ENCODE data around the gene TMEM82. TPM values are rescaled to one million over a fixed set of nuclear protein-coding genes. Genes with fewer than 3 reads are reported as not detected.

TMEM82 gene
- polyA plus RNA-seq, 6 donors from 2014 or later, result not detected

GRCh38 chr1:15740924-15741850, 1.1 kb upstream of the TMEM82 start:
- ATAC-seq (ENCODE audit: low read depth in 2 of 2) (peak; percentile 83 to 93), DNase-seq (peak; percentile 61)
- Mint-ChIP-seq H3K27ac (peak overlapping the region in 2 of 6 donors; percentile 38 to 70), H3K36me3 (no peaks in the 10 kb centered on the region), H3K4me1 (peaks cover 5 to 8% (median 6%) of the 10 kb centered on the region in 3 donors), H3K27me3 (no peaks in the 10 kb centered on the region), H3K4me3 (peak overlapping the region in 1 of 8 donors; percentile 77), H3K9me3 (no peaks in the 10 kb centered on the region)

GRCh38 chr1:15744122-15744679, 1.9 kb downstream of the TMEM82 start:
- no peaks in the 10 kb centered on the region for H3K9me3 Mint-ChIP-seq
- DNase-seq (no peak), ATAC-seq (ENCODE audit: low read depth in 2 of 2) (no peak)
- peaks cover 0 to 5% (median 0%) of the 10 kb centered on the region in 3 donors for H3K27me3 Mint-ChIP-seq
- H3K4me3 Mint-ChIP-seq, result no peak overlapping the region
- peaks cover 5 to 8% (median 6%) of the 10 kb centered on the region in 3 donors for H3K4me1 Mint-ChIP-seq
- no peak overlapping the region for H3K27ac Mint-ChIP-seq
- H3K36me3 Mint-ChIP-seq, result no peaks in the 10 kb centered on the region

GRCh38 chr1:15747378-15747777, 5.1 kb downstream of the TMEM82 start:
- ATAC-seq (ENCODE audit: low read depth in 2 of 2) (no peak), DNase-seq (no peak)
- Mint-ChIP-seq H3K27me3 (peaks cover 0 to 24% (median 15%) of the 10 kb centered on the region in 3 donors), H3K36me3 (no peaks in the 10 kb centered on the region), H3K9me3 (no peaks in the 10 kb centered on the region), H3K4me1 (peaks cover 0 to 3% (median 0%) of the 10 kb centered on the region in 3 donors), H3K27ac (peak overlapping the region in 1 of 6 donors; percentile 70), H3K4me3 (no peak overlapping the region)

GRCh38 chr1:15748264-15748663, 6.0 kb downstream of the TMEM82 start:
- H3K4me1 Mint-ChIP-seq, result peaks cover 0 to 3% (median 0%) of the 10 kb centered on the region in 3 donors
- no peaks in the 10 kb centered on the region for H3K36me3 Mint-ChIP-seq
- peaks cover under 1 to 26% (median 17%) of the 10 kb centered on the region in 3 donors for H3K27me3 Mint-ChIP-seq
- no peaks in the 10 kb centered on the region for H3K9me3 Mint-ChIP-seq
- no peak overlapping the region for H3K27ac Mint-ChIP-seq
- DNase-seq (no peak), ATAC-seq (ENCODE audit: low read depth in 2 of 2) (no peak)
- no peak overlapping the region for H3K4me3 Mint-ChIP-seq

GRCh38 chr1:15748690-15749398, 6.5 kb downstream of the TMEM82 start:
- H3K4me1 Mint-ChIP-seq, result peaks cover 0 to 3% (median 0%) of the 10 kb centered on the region in 3 donors
- no peaks in the 10 kb centered on the region for H3K36me3 Mint-ChIP-seq
- H3K4me3 Mint-ChIP-seq, result no peak overlapping the region
- H3K9me3 Mint-ChIP-seq, result no peaks in the 10 kb centered on the region
- DNase-seq (no peak), ATAC-seq (ENCODE audit: low read depth in 2 of 2) (no peak)
- H3K27ac Mint-ChIP-seq, result no peak overlapping the region
- peaks cover 5 to 32% (median 23%) of the 10 kb centered on the region in 3 donors for H3K27me3 Mint-ChIP-seq

- Mint-ChIP-seq H3K36me3 (no peaks in the 10 kb centered on the region), H3K4me1 (peaks cover 0 to 3% (median 0%) of the 10 kb centered on the region in 3 donors), H3K9me3 (no peaks in the 10 kb centered on the region), H3K27me3 (peaks cover 5 to 32% (median 23%) of the 10 kb centered on the region in 3 donors), H3K27ac (no peak overlapping the region), H3K4me3 (no peak overlapping the region)
- DNase-seq (no peak), ATAC-seq (ENCODE audit: low read depth in 2 of 2) (no peak)
These were observed 7.3 kb downstream of the TMEM82 start for GRCh38 chr1:15749399-15750291.

- H3K4me1 Mint-ChIP-seq, result peaks cover 0 to 4% (median 0%) of the 10 kb centered on the region in 3 donors
- DNase-seq (no peak), ATAC-seq (ENCODE audit: low read depth in 2 of 2) (no peak)
- H3K36me3 Mint-ChIP-seq, result no peaks in the 10 kb centered on the region
- H3K9me3 Mint-ChIP-seq, result peaks cover 0 to 3% (median 0%) of the 10 kb centered on the region in 7 donors
- H3K27me3 Mint-ChIP-seq, result peaks cover 10 to 41% (median 33%) of the 10 kb centered on the region in 3 donors
- H3K4me3 Mint-ChIP-seq, result peak overlapping the region in 1 of 8 donors; percentile 22
- H3K27ac Mint-ChIP-seq, result no peak overlapping the region
These were observed 8.6 kb downstream of the TMEM82 start for GRCh38 chr1:15750924-15751323.

GRCh38 chr1:15751717-15752116, 9.4 kb downstream of the TMEM82 start:
- ATAC-seq (ENCODE audit: low read depth in 2 of 2) (no peak), DNase-seq (no peak)
- no peak overlapping the region for H3K27ac Mint-ChIP-seq
- H3K9me3 Mint-ChIP-seq, result peaks cover 0 to 3% (median 0%) of the 10 kb centered on the region in 7 donors
- H3K36me3 Mint-ChIP-seq, result no peaks in the 10 kb centered on the region
- H3K4me1 Mint-ChIP-seq, result peaks cover 6 to 8% (median 7%) of the 10 kb centered on the region in 3 donors
- peaks cover 18 to 48% (median 41%) of the 10 kb centered on the region in 3 donors for H3K27me3 Mint-ChIP-seq
- no peak overlapping the region for H3K4me3 Mint-ChIP-seq

GRCh38 chr1:15753776-15754175, 11.5 kb downstream of the TMEM82 start:
- DNase-seq, result no peak
- Mint-ChIP-seq H3K9me3 (peaks cover 0 to 3% (median 0%) of the 10 kb centered on the region in 7 donors), H3K27ac (no peak overlapping the region), H3K36me3 (no peaks in the 10 kb centered on the region), H3K27me3 (peaks cover 26 to 61% (median 57%) of the 10 kb centered on the region in 3 donors), H3K4me1 (peaks cover 14 to 22% (median 18%) of the 10 kb centered on the region in 3 donors), H3K4me3 (no peak overlapping the region)
- no peak for ATAC-seq (ENCODE audit: low read depth in 2 of 2)

GRCh38 chr1:15755021-15755645, 12.8 kb downstream of the TMEM82 start:
- no peak for ATAC-seq (ENCODE audit: low read depth in 2 of 2)
- DNase-seq, result no peak
- Mint-ChIP-seq H3K27ac (no peak overlapping the region), H3K27me3 (peaks cover 29 to 66% (median 64%) of the 10 kb centered on the region in 3 donors), H3K4me1 (peaks cover 17 to 22% (median 21%) of the 10 kb centered on the region in 3 donors), H3K4me3 (no peak overlapping the region), H3K9me3 (peaks cover 0 to 3% (median 0%) of the 10 kb centered on the region in 7 donors), H3K36me3 (no peaks in the 10 kb centered on the region)

GRCh38 chr1:15755646-15756040, 13.3 kb downstream of the TMEM82 start:
- H3K36me3 Mint-ChIP-seq, result no peaks in the 10 kb centered on the region
- H3K27ac Mint-ChIP-seq, result no peak overlapping the region
- no peak for ATAC-seq (ENCODE audit: low read depth in 2 of 2)
- H3K9me3 Mint-ChIP-seq, result peaks cover 0 to 3% (median 0%) of the 10 kb centered on the region in 7 donors
- peaks cover 17 to 22% (median 21%) of the 10 kb centered on the region in 3 donors for H3K4me1 Mint-ChIP-seq
- no peak for DNase-seq
- peaks cover 29 to 68% (median 65%) of the 10 kb centered on the region in 3 donors for H3K27me3 Mint-ChIP-seq
- H3K4me3 Mint-ChIP-seq, result no peak overlapping the region
